HEK293T (cell line): ENCODE measurements around the gene NT5C2.
A peak's percentile ranks its signal among the peaks of the same experiment; 100 is the strongest.

Source experiments
- ARNT ChIP-seq: fragments of 450-650 bp; IDR thresholded peaks from 2 replicates; pipeline ENCODE4 v1.6.1; 2017; ENCODE audit warnings: mild to moderate bottlenecking
- BHLHE40 ChIP-seq: fragments of 450-650 bp; IDR thresholded peaks from 2 replicates; pipeline ENCODE4 v1.6.1; 2016; ENCODE audit warnings: mild to moderate bottlenecking, moderate library complexity, borderline replicate concordance
- FOXM1 ChIP-seq: fragments of 450-650 bp; IDR thresholded peaks from 2 replicates; pipeline ENCODE4 v1.6.1; 2017; ENCODE audit warnings: mild to moderate bottlenecking, borderline replicate concordance
- HDGF ChIP-seq: fragments of 450-650 bp; IDR thresholded peaks from 2 replicates; pipeline ENCODE4 v1.6.1; 2017; ENCODE audit warnings: antibody characterized with exemption, borderline replicate concordance
- LEF1 ChIP-seq: fragments of 450-650 bp; IDR thresholded peaks from 2 replicates; pipeline ENCODE4 v1.6.1; 2017; ENCODE audit warnings: mild to moderate bottlenecking, borderline replicate concordance
- SP1 ChIP-seq: fragments of 450-650 bp; IDR thresholded peaks from 2 replicates; pipeline ENCODE4 v1.6.1; 2017
- SUZ12 ChIP-seq: fragments of 450-650 bp; IDR thresholded peaks from 2 replicates; pipeline ENCODE4 v1.6.1; 2016; ENCODE audit warnings: mild to moderate bottlenecking
- TARDBP ChIP-seq: fragments of 450-650 bp; IDR thresholded peaks from 2 replicates; pipeline ENCODE4 v1.6.1; 2016
- ZNF384 ChIP-seq: fragments of 450-650 bp; IDR thresholded peaks from 2 replicates; pipeline ENCODE4 v1.6.1; 2016

GRCh38 chr10:103153302-103154197, 39.5 kb downstream of the NT5C2 start:
- TF ChIP-seq FOXM1 (no peak), ARNT (no peak), SUZ12 (no peak), SP1 (no peak), TARDBP (no peak), ZNF384 (peak; percentile 32; the same call in 1 of the 2 replicates), BHLHE40 (no peak), HDGF (no peak), LEF1 (no peak)
